K562 (cell line): ENCODE results near the gene PDGFA. TPM values are rescaled to one million over a fixed set of nuclear protein-coding genes. Genes with fewer than 3 reads are reported as not detected.

ENCODE experiments used
- polyA plus RNA-seq, 8 experiments: library from polyadenylated mRNA; depleted of rRNA in 4 of 8; stranded (reverse) in 5 of 8; unstranded in 3 of 8; fragments of >200 nt; fragmentation: Nextera tagmentation in 2 of 8; fragmentation: Illumina TruSeq in 1 of 8; extraction: Ambion mirVana in 2 of 8; extraction: Trizol in 1 of 8; gene quantifications; 2 replicates each; pipeline versions ENCODE4 v1.2.1 to v1.2.3, GENCODE V29; 2011 to 2014; ENCODE audit warnings: inconsistent platforms in 1 of 8, missing spikeins in 1 of 8
- total RNA-seq, 7 experiments: library from RNA; depleted of rRNA in 6 of 7; stranded (reverse); fragments of >200 nt in 6 of 7; fragmentation: Illumina TruSeq in 2 of 7; extraction: Trizol in 2 of 7; gene quantifications; 2 replicates each; pipeline versions ENCODE4 v1.2.1 to v1.2.3, GENCODE V29; 2011 to 2021; ENCODE audit warnings: low replicate concordance in 1 of 7
- TF ChIP-seq, protein P1 (sequence below): fragments of 450-650 bp; IDR thresholded peaks from 2 replicates; pipeline ENCODE4 v1.6.1; 2016; ENCODE audit warnings: mild to moderate bottlenecking, moderate library complexity

PDGFA gene
- total and polyA plus RNA-seq, 9 of the 15 experiments (the other 6 are each of a cell fraction or from before 2014, with no cell fraction given) = 2.5 to 10.2 (median 4.6) TPM

GRCh38 chr7:469563-469961 is 50.1 kb downstream of the PDGFA start (continued):
- TF ChIP-seq, protein P1, sequence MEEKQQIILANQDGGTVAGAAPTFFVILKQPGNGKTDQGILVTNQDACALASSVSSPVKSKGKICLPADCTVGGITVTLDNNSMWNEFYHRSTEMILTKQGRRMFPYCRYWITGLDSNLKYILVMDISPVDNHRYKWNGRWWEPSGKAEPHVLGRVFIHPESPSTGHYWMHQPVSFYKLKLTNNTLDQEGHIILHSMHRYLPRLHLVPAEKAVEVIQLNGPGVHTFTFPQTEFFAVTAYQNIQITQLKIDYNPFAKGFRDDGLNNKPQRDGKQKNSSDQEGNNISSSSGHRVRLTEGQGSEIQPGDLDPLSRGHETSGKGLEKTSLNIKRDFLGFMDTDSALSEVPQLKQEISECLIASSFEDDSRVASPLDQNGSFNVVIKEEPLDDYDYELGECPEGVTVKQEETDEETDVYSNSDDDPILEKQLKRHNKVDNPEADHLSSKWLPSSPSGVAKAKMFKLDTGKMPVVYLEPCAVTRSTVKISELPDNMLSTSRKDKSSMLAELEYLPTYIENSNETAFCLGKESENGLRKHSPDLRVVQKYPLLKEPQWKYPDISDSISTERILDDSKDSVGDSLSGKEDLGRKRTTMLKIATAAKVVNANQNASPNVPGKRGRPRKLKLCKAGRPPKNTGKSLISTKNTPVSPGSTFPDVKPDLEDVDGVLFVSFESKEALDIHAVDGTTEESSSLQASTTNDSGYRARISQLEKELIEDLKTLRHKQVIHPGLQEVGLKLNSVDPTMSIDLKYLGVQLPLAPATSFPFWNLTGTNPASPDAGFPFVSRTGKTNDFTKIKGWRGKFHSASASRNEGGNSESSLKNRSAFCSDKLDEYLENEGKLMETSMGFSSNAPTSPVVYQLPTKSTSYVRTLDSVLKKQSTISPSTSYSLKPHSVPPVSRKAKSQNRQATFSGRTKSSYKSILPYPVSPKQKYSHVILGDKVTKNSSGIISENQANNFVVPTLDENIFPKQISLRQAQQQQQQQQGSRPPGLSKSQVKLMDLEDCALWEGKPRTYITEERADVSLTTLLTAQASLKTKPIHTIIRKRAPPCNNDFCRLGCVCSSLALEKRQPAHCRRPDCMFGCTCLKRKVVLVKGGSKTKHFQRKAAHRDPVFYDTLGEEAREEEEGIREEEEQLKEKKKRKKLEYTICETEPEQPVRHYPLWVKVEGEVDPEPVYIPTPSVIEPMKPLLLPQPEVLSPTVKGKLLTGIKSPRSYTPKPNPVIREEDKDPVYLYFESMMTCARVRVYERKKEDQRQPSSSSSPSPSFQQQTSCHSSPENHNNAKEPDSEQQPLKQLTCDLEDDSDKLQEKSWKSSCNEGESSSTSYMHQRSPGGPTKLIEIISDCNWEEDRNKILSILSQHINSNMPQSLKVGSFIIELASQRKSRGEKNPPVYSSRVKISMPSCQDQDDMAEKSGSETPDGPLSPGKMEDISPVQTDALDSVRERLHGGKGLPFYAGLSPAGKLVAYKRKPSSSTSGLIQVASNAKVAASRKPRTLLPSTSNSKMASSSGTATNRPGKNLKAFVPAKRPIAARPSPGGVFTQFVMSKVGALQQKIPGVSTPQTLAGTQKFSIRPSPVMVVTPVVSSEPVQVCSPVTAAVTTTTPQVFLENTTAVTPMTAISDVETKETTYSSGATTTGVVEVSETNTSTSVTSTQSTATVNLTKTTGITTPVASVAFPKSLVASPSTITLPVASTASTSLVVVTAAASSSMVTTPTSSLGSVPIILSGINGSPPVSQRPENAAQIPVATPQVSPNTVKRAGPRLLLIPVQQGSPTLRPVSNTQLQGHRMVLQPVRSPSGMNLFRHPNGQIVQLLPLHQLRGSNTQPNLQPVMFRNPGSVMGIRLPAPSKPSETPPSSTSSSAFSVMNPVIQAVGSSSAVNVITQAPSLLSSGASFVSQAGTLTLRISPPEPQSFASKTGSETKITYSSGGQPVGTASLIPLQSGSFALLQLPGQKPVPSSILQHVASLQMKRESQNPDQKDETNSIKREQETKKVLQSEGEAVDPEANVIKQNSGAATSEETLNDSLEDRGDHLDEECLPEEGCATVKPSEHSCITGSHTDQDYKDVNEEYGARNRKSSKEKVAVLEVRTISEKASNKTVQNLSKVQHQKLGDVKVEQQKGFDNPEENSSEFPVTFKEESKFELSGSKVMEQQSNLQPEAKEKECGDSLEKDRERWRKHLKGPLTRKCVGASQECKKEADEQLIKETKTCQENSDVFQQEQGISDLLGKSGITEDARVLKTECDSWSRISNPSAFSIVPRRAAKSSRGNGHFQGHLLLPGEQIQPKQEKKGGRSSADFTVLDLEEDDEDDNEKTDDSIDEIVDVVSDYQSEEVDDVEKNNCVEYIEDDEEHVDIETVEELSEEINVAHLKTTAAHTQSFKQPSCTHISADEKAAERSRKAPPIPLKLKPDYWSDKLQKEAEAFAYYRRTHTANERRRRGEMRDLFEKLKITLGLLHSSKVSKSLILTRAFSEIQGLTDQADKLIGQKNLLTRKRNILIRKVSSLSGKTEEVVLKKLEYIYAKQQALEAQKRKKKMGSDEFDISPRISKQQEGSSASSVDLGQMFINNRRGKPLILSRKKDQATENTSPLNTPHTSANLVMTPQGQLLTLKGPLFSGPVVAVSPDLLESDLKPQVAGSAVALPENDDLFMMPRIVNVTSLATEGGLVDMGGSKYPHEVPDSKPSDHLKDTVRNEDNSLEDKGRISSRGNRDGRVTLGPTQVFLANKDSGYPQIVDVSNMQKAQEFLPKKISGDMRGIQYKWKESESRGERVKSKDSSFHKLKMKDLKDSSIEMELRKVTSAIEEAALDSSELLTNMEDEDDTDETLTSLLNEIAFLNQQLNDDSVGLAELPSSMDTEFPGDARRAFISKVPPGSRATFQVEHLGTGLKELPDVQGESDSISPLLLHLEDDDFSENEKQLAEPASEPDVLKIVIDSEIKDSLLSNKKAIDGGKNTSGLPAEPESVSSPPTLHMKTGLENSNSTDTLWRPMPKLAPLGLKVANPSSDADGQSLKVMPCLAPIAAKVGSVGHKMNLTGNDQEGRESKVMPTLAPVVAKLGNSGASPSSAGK = no peak
